Measurements from ENCODE around the gene BIRC3.
"Not testable (repeated sequence)": the region's sequence is repeated elsewhere in the genome, so short reads cannot be mapped to it uniquely, and the experiment has no call there.

The BIRC3 gene

GRCh38 chr11:102330231-102330630 is 12.9 kb downstream of the BIRC3 start:
- DNase-seq = no peak

GRCh38 chr11:102331341-102331740 is 14.1 kb downstream of the BIRC3 start:
- no peak for DNase-seq

DNA sequence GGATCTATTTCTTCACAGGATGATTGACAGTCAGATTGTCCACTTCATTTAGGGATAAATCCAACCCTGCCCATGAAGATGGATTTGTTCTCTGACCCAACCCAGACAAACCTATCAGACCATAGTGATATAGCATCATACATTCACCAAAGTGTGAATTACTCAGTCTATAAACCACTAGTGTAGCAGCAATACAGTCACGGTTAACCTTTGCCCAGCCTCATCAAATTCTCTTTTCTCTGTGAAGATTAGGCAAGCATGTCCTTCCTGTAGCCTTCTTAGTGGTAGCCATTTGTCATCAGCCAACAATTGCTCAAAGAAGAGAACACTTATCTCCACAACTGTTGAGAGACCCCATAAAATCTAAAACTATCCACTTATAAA is 15.3 kb downstream of the BIRC3 start:
- DNase-seq = no peak

DNA sequence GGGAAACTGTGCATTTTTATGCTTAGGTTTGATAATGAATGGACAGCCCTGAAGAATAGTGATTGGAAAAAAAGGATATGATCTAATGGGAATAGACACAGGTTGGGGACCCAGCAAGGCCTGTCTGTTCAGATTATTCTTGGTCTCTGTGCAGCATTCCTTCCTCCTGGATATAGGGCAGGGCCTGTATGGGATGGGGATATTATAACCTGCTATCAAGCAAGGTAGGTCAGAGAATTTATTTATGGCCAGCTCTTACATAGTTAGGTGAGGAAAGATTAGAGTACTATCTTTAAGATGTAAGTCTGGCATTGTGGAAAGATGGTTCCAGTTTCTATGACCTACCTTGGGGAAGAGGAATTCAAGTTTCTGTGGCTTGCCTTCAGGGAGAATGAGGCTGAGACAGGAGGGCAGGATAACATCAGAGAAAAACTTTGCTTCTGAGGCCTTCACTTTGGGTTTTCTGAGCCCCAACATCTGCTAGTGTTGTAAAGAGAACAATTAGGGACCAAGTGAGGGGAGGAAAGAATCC is 21.3 kb downstream of the BIRC3 start:
- no peak for DNase-seq

DNA sequence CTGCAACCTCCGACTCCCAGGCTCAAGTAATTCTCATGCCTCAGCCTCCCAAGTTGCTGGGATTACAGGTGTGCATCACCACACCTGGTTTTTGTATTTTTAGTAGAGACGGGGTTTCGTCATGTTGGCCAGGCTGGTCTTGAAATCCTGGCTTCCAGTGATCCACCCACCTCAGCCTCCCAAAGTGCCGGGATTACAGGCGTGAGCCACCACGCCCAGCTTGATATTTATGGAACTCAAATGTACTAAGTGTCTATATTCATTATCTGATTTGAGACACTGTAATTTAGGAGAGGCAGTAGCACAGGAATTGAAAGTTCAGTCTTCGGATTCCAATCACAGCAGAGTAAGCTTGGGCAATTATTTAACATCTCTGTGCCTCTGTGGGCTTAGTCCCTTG is 24.0 kb downstream of the BIRC3 start:
- DNase-seq = not testable (repeated sequence)

GRCh38 chr11:102341844-102342318 is 24.6 kb downstream of the BIRC3 start:
- DNase-seq = peak; percentile 92

- no peak for DNase-seq
These were observed 26.5 kb downstream of the BIRC3 start for GRCh38 chr11:102343809-102344208.

- peak; percentile 55 for DNase-seq
These were observed 28.6 kb downstream of the BIRC3 start for GRCh38 chr11:102345904-102346303.

DNA sequence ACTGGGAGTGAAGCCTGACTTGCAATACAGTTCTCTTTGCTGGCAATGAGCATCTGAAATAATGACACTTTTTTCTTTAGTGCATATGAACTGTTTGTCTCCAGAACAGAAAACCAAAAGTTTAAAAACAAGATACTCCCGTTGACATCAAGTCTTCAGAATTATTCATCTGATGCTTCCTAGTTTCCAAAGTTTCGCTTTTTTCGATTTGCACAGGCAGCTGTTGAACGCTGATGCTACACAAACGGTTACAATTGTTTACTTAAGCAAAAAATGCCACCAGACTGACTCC is 29.1 kb downstream of the BIRC3 start:
- no peak for DNase-seq

- DNase-seq = peak; percentile 98
These were observed 29.6 kb downstream of the BIRC3 start, which contains the start of gene BIRC2 for GRCh38 chr11:102346748-102347461. Gene BIRC2 (plus strand): TSS chr11:102347214. CDS start chr11:102349855, 2,641 bp downstream.

- DNase-seq = peak; percentile 83
These were observed 30.4 kb downstream of the BIRC3 start for GRCh38 chr11:102347462-102348370.

DNA sequence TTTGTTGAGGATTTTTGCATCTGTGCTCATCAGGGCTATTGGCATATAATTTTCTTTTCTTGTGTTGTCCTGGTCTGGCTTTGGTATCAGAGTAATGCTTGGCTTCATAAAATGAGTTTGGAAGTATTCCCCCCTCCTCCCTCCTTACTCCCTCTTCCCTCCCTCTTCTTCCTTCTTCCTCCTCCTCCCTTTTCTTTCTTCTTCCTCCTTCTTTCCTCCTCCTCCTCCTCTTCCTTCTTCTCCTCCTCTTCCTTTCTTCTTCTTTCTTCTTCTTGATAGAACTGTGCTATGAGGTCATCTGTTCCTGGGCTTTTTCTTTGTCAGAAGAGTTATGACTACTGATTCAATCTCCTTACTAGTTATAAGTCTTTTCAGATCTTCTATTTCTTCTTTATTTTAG is 39.8 kb downstream of the BIRC3 start:
- DNase-seq = no peak

- DNase-seq = peak; percentile 44
These were observed 42.1 kb downstream of the BIRC3 start for GRCh38 chr11:102359372-102359771.

DNA sequence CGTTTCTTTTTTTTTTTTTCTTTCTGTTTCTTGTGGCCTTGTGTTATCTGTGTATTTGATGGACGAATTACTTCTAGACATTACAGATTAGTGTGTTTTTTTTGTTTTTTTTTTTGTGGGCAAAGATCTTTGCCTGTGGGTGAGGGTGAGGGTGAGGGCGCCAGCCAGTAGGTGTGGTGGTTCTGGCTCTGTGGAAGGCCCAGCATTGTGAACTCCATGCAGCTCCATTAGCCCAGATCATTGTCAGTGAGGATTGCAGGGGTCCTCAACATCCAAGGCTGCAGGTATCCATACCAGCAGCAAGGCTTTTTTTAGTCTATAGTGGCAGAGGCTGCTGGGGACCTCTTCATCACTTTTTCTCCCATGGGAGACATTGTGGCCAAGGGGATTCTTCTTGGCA is 43.4 kb downstream of the BIRC3 start:
- no peak for DNase-seq

DNA sequence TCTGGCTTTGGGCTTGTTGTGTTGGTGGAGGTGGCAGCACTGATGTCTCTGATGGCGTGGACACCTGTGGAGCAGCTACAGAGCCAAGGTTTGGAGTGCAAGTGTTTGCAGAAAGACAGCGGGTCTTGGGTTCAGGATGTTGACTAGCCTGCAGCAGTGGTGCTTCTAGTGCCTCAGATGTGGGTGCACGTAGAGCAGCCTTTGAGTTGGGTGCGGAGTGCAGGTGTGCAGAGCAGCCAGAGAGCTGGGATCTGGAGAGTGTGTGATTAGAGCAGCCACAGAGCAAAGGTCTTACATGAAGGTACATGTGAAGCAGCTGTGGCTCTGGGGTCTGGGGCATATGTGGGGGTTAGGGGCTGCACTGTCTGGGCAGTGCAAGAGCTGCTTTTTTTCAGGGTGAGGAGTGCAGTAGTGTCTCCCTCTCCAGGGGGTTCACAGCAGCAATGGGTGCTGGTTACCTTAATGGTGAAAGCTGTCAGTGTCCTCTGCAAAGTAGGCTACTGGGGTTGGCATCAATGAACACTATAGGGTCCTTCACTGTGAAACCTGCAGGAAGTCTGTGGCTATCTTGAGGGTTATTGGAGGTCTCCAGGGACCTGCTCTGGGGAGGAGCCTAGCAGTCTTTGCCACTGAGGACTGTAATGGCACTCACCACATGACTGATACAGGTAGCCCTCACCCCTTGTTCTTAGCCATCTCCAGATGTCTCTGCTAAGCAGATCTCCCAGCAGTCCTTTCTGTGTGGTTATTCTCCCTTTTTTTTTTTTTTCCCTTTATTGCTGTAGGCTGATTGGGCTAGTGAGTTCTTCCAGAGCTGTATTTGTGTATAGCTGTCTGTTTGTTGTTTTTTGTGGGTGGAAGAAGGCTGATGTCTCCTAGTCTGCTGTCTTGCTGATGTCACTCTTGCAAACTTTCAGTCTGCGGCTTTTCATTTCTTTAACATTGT is 44.1 kb downstream of the BIRC3 start:
- DNase-seq = no peak

DNA sequence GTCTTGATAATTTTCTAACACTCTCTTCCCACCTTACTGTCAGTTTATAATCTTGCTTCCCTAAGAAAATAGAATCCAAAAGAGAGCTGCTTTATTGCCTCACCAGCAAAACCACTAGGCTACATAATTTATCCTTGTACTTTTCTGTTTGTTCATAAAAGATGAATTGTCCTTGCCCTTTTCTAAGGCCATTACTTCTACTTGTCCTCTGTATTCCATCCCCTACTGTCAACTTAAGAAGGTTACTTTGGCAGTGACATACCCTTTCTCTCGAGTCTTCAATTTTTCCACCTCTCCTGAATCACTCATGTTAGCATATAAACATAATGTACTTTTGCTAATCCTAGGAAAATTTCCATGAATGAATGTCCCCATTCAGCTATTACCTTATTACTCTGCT is 47.7 kb downstream of the BIRC3 start:
- no peak for DNase-seq

GRCh38 chr11:102367364-102367763 is 50.1 kb downstream of the BIRC3 start:
- DNase-seq = no peak

- no peak for DNase-seq
These were observed 51.2 kb downstream of the BIRC3 start for GRCh38 chr11:102368472-102368871.

GRCh38 chr11:102374633-102375424 is 57.5 kb downstream of the BIRC3 start:
- DNase-seq = not testable (repeated sequence)

DNA sequence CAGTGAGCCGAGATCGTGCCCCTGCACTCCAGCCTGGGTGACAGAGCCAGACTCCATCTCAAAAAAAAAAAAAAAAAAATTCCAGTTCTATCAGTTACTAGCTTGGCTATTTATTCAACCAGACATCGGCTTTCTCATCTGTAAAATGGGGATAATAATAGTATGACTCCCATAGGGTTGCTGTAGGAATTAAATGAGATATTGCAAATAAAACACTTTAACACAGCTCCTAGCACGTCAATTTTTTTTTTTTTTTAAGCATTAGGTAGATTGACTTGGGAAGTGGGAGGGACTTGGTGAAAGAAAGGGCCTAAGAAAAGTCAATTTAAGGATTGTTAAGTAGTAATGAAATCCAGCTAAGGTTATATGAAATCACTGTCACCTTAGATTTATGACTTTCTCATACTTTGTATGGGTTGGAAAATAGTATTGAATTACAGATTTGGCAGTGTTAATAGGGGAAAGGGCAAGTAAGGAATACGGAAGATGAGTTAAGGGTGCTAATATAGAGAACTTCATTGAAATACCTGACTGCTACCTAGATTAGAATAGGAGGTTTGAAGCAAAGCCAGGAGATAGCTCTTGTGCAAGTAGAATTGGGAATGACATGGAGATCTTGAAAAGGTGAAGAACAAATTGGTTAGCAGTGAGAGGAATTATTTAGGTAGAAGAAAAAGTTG is 58.6 kb downstream of the BIRC3 start:
- DNase-seq = no peak

DNA sequence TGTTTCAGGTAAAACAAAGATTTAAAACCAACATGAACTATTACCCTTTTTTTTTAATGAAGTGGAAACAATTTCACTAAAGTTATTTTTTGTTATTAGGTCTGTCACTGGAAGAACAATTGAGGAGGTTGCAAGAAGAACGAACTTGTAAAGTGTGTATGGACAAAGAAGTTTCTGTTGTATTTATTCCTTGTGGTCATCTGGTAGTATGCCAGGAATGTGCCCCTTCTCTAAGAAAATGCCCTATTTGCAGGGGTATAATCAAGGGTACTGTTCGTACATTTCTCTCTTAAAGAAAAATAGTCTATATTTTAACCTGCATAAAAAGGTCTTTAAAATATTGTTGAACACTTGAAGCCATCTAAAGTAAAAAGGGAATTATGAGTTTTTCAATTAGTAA is 60.6 kb downstream of the BIRC3 start:
- no peak for DNase-seq

Data from eye (tissue), 1 donor.